NCI-H1105 treated with DMSO at 0.1 percent for 48 hours (cell line): Measurements from ENCODE around the gene BCAS3.
A peak's percentile ranks its signal among the peaks of the same experiment; 100 is the strongest.

Experiments
- DNase-seq: peaks from one replicate; lab custom pipeline; 2025; lab: John Stamatoyannopoulos, UW

The BCAS3 gene

DNA sequence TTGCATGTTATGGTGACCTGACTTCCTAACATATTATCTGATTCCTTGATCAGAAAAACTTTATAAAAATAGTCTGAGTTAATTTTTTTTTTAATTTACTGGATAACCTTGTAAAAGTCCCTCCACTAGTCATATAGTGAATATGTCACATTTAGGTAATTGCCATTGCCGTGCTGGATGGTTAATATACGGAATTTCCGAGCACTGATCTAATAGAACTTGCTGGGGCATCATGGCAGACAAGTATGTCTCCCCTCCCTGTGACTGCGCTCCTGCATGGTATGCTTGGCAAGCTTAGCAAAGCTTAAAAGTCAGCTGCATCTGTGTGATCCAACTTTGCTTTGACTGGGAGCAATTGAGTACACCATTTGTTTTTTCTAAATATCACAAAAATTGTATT is 482.6 kb downstream of the BCAS3 start:
- no peak for DNase-seq

DNA sequence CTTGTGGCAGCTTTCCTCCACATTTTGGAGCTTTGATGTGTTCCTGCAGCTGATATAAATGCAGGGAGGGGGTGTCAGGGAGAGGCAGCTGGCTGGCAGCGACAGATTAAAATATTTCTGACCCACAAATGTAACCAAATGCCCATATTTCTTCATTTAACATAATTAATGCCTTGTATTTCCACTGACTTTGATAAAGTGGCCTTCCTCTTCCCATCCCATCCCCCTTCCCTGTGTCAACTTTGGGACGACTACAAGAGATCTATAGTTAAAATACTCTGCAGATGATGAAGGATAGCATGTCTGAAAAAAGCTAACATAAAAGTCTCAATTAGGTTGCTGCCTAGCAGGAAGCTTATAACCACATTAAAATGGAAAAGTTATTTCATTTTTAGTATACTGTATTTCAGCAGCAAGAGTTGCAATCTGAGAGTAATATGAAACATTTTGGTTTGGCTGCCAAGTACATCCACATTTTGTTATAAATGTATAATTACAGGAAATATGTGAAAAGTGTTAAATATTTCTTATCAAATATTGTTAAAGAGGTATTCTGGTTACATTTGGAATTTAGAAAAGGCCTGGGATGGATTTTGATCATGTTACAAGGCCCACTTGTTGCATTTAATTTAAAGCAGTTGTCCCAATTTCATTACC is 483.3 kb downstream of the BCAS3 start:
- no peak for DNase-seq

DNA sequence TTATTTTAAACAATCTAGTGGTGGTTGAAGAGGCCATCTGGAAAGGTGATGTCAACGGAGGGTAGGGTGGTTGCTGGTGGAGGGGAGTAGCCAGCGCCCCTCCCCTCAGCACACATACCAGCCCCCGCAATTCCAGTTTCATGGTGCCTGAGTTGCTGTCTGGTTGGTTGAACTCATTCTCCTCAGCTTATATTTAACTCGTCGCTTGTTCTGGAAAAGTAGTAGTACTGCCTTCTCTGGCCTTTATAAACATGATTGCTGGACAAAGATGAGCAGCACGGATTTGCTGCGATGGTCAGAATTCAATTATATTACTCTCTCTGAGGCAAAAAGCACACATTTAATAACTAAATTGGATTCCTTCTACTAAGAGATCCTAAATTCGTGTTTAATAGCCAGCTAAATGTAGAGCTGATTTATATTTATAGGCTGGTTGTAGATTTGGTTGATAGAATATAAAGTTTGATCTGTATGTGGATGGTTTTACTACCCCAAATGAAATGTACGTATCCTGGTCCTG is 484.0 kb downstream of the BCAS3 start:
- no peak for DNase-seq

DNA sequence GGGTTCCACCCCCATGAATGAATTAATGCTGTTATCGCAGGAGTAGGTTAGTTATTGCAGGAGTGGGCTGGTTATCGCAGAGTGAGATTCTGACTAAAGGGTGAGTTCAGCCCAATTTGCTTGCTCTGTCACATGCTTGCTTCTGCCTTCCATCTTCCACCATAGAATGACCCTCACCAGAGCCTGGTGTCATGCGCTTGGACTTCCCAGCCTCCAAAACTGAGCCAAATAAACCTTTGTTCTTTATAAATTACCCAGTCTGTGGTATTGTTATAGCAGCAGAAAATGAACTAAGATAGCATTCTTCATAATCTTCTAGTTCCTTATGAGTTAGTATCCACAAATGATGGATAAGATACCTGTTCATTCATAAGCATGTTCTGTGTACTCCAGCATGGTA is 486.9 kb downstream of the BCAS3 start:
- DNase-seq, result no peak

DNA sequence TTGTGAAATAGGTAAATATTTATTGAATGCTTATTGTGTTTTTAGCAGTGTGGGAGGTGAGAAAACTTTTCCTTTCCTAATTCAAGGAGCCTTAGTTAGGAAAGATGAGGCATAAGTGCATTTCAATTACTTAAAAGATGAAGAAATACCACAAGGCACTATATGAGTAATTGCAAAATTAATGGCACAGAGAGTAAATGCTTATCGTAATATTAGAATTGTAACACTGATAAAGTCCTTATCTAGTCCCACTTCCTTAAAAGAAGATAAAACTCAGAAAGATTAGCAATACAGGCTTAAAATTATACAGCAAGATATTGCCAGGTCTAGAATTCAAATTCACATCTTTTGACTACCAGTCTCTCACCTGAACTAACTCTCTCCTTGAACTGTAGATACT is 489.4 kb downstream of the BCAS3 start:
- no peak for DNase-seq

DNA sequence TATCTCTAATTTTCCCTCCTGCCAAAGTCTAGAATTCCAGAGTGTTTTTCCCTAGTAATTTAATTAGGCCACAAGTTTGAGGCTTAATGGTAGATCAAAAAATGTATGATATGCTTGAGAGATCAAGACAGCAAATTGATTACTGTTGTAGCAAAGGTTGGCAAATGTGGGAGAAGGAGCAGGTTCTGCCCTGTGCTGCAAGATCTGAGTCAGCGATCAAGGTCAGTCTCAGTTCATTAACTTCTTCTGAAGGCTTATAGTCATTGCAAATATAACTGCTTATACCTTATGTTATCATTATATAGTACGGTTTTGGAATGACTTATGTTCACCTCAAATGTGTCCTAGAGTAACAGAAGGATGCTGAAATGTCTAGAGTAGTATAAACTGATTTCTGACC is 490.9 kb downstream of the BCAS3 start:
- no peak for DNase-seq

DNA sequence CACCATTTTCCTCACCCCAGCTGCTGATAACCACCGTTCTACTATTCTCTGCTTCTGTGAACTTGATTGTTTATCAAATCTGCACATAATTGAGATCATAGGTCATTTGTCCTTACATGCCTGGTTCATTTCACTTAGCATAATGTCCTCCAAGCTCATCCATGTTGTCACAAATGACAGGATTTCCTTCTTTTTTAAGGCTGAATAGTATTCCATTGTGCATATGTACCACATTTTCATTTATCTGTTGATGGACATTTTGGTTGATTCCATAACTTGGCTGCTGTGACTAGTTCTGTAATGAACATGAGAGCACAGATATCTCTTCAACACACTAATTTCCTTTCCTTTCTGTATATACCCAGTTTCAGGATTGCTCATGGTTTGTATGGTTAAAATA is 496.7 kb downstream of the BCAS3 start:
- no peak for DNase-seq

DNA sequence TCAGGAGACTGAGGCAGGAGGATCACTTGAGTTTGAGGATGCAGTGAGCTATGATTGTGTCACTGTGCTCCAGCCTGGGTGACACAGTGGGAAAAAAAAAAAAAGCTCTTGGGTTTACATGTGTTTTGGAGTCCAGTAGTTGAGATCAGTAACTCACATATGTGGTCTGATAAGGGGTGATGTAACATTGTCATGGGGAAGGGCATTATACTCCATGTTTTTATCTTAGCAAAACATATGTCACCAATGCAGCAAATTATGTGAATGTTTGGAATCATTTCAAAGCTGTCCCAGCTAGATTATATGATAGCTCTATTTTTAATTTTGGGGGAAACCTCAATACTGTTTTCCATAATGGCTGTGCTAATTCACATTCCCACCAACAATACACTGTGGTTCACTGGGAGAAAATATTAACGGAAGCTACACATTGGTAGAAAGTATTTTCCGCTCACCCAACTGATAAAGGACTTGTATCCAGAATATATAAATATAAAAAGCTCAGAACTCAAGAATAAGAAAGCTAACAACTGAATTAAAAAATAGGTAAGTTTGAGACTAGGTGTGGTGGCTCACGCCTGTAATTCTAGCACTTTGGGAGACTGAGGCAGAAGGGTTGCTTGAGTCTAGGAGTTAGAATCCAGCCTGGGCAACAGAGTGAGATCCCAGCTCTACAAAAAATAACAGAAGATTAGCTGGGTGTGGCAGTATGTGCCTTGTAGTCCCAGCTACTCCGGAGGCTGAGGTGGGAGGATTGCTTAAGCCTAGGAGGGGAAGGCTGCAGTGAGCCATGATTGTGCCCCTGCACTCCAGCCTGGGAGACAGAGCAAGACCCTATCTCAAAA is 497.9 kb downstream of the BCAS3 start:
- no peak for DNase-seq

DNA sequence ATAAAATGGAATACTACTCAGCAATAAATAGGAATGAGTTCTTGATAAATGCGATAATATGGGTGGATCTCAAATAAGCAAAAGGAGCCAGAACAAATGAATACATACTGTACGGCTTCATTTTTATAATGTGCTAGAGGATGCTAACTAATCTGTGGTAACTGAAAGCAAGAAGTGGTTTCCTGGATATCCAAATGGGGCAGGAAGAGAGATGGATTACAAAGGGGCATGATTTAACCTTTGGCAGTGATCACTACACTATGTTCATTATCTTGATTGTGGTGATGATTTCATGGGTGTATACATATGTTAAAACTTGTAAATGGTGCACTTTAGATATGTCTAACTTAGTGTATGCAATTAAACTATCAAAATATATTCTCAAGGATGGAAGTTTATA is 499.7 kb downstream of the BCAS3 start:
- DNase-seq, result no peak

DNA sequence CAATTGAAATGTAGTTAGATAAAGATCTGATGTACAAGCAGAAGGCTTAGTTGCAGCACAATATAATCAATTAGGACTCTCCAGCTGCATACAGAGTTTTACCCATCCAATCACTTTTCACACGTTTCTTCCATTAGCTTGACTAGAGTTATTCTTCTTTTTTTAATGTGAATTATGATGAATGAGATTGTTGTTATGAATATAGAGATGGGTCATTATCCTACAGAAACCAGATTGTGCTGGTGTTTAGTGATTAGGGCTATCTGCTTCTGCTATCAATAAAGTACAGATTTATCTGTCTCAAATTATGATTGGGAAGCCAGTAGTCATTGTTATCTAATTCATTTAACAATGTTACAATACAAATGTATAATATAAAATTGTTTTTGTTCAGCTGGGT is 500.6 kb downstream of the BCAS3 start:
- no peak for DNase-seq

DNA sequence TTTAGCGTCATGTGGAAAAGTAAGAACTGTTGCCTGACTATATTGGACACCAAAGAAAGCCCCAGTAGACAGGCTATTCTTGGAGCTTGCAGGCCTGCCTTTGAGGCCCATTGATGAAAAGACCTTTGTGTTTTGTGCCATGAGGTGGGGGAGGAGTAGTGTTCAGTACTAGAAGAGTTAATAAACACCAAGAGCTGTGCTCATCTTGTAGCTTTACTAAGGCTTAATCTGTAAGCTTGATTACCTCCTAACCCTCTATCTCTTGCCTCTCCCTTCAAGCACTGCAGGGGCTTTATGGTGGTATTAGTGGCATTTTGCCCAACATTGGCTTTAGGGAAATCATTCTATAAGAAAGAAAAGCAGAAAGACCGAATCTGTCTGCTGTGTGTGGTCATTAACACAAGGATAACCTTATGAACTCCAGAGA is 501.7 kb downstream of the BCAS3 start:
- DNase-seq, result no peak

DNA sequence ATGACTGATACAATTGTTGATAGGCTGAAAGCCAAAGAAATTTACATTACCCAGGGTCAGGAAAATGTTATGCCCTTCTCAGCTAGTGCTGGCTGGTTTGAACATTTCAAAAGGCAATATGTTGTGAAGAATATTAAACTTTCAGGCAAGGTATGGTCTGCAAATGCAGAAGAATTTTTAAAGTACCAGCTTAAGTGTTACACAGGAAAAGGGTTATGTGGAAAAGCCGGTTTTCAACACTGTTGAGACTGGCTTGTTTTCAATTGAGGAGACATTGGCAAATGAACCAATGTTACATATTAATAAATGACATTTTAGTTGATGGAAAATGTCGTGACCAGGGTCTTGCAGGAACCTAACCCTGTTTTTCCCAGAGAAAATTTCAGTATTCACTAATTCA is 506.1 kb downstream of the BCAS3 start:
- DNase-seq, result no peak

DNA sequence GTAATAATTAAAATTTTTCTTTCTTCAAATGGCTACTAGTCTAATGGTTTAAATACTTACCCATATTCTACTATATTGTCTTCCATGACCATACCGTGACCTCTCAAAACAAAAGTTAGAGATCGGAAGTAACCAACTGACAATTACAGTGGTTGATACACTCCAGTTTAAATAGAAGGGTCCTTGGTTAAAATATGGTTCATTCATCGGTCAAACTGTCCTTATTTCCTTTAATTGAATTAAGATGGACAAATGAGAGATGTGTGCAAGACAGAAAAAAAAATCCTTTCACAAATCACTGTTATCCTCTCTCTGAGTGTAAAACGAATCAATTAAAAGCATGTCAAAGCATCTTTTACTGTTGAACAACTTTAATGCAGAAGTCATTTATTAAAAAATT is 507.7 kb downstream of the BCAS3 start:
- DNase-seq, result no peak

DNA sequence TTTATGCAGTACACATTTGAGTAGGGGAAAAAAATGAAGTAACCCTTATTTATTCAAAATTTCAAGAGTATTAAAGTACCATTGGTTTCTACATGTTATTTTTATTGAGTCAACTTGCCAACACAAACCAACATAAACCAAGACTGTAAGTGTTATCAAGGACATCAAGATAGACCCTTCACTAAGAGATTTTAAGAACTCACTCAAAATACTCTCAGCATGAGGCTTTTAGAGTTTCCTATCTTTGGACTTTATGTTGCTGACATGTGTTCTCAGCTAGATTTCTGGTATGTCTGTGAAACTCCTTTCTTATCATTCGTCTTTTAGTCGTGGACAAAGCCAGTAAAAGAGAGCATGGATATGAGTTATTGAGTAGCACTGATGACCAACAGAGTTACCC is 509.4 kb downstream of the BCAS3 start:
- DNase-seq, result no peak

DNA sequence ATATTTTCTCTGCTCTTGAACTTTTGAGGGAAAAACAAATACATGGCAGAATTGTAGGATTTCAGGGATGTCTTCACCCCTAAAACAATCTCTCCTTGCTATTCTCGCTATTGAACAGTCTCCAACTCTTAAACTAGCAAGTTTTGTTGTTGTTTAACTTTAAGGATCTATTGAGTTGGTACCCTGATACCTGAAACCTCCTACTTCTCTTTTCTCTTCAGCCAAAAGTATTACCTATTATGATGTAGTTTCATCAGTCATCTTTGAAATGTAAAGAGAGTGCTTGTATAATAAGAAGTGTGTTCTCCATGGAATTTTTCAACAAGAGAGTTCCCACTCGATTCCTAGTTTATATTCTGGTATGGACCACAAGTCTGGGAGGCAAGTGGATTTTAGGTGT is 510.4 kb downstream of the BCAS3 start:
- no peak for DNase-seq

DNA sequence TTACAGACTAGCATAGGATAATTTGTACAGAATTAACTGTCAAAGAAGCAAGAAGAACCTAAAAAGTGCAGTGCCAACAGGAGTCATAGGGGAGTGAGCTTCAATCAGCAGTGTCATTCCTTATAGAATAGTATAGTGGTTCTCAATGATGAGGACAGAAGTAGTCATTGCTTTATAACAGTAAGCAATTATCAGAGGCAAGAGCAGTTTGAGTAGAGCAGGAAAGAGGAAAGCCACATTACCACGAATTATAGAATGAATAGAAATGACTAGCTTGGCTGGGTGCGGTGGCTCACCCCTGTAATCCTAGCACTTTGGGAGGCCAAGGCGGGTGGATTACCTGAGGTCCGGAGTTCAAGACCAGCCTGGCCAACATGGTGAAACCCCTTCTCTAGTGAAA is 512.3 kb downstream of the BCAS3 start:
- DNase-seq, result no peak

DNA sequence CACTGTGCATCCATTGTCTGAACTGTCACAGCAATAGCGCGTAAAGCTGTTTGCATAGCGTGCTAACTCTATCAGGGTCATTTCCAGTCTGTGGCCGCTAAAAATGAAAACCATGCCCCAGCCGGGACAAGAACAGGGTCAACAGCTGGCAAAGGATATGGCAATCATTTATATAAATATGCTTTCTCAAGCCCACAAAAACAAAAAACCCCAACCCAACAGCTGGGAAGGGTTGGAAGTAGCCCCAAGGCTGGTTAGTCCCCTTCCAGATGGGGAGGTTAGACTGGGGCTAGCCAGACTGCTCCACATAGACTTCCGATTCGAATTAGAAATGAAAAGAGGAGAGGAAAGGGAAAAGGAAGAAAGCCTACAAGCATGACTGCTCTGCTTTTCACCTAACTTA is 518.7 kb downstream of the BCAS3 start:
- no peak for DNase-seq

DNA sequence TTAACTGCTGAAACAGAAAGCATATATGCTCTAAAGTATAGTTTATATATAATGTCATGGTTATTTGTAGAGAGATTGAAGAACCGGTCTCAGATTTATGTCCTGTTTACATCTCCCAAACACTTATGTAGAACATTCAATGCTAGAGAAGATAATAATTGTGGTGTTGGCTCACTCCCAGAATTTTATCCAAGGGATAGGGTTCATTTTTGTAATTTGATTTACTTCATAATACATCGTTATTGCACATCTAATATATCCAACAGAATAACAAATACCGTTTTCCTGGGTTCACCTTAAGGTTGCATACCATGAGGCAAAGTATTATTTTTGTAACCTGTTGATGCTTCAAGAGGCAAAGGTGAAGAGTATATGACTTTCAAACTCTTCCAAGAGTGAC is 519.1 kb downstream of the BCAS3 start:
- DNase-seq, result peak; percentile 3

DNA sequence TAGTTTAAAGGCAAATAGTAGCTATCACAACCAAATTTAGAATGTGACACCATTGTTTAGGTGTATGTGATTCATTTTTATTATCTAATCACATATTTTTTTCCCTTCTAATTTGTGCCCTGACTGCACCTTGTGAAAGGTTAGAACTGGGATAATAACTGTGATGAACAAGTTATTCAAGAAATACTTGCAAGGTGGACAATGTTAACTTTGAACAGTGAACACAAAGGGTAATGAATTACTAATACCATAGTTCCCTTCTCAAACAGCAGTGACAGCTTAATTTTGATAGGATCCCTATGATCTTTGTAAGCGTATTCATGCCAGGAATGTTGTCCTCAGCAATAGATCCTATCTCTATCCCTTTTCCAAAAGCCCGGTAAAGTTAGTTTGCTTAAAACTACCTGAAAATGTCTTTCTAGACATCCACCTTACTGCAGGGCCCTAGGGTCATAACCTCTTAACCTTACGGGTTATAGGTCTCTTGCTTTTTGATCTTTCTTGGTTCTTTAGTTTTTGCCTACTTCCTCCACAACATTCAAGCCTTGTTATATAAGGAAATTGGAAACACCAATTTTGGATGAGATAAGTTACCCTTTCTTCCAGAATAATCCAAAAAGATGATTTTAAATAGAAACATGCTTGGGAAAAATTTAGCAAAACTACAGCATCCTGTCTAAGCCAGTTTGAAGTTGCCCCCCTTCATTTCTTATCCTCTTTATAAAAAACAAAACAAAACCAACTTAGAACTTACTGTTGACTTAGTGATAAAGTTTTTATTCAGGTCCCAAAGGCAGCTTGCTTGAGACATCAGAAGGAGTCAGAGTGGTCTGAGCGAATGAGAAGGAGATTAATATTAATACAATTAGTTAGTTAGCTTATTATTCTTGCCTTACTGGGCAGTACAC is 522.0 kb downstream of the BCAS3 start:
- DNase-seq, result no peak

DNA sequence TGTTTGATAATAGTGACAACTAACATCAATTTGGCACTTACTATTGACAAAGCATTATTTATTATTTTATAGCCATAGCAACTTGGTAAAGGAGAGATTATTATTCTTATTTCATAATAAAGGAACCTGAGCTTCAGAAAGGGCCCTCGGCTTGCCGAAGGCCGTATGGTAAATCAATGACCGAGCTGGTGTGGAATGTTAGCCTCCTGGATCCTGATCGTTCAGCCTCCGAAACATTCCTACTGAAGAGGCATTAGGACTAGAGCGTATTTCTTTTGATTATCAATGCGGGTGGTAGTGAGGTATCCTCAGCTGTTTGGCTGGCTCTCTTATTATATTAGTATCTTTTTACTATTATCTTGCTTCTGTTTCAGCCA is 522.7 kb downstream of the BCAS3 start:
- no peak for DNase-seq

DNA sequence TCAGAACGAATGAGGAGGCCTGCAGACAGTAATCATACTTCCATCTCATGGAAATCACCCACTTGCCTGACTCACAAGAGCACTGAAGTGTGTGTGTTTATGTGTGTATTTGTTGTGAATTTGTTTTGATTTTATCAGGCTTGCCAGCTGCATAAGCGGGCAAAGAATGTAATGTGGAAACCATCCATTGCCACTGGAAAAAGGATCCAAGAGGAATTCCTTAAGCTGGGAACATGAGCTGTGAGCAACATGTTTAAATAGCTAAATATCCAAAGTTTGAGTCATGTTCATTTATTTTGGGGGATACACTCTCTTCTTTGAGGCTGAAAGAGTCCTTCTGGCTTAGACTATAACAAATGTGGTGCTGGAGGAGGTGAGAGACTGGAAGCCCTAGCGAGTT is 523.6 kb downstream of the BCAS3 start:
- DNase-seq, result no peak

DNA sequence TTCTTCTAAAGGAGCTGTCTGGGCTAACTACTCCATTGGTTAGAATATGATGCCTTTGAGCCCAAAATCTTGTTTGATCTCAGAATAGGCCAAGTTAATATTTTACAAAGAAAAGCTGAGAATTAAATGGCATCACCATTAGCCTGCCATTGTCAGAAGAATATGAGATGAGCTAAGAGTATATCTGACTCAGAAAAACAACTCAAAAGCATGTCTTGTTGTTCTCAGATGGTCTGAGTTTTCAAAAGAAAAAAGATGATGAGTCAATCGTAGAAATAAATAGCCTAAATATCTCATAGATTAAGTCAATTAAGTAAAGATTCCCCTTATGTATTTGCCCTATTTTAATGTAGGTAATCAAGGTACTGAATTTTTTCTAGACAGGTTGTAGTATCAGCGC is 524.9 kb downstream of the BCAS3 start:
- DNase-seq, result no peak
